Measurements from ENCODE around the gene CNOT4.
"Not testable (repeated sequence)": the region's sequence is repeated elsewhere in the genome, so short reads cannot be mapped to it uniquely, and the experiment has no call there.

CNOT4 gene

GRCh38 chr7:135355377-135356048, 154.4 kb downstream of the CNOT4 start:
- no peak for DNase-seq

GRCh38 chr7:135353832-135354231, 156.1 kb downstream of the CNOT4 start:
- DNase-seq, result no peak

- DNase-seq, result no peak
These were observed 157.6 kb downstream of the CNOT4 start for GRCh38 chr7:135352285-135352684.

- DNase-seq, result not testable (repeated sequence)
These were observed 158.8 kb downstream of the CNOT4 start for GRCh38 chr7:135351070-135351469.

GRCh38 chr7:135349746-135350145, 160.2 kb downstream of the CNOT4 start:
- no peak for DNase-seq

GRCh38 chr7:135348493-135348892, 161.4 kb downstream of the CNOT4 start:
- no peak for DNase-seq

GRCh38 chr7:135343361-135343760, 166.5 kb downstream of the CNOT4 start:
- DNase-seq, result no peak

GRCh38 chr7:135342887-135343286, 167.0 kb downstream of the CNOT4 start:
- no peak for DNase-seq

GRCh38 chr7:135341049-135341448, 168.9 kb downstream of the CNOT4 start:
- DNase-seq, result no peak

- DNase-seq, result no peak
These were observed 171.8 kb downstream of the CNOT4 start for GRCh38 chr7:135337977-135338550.

GRCh38 chr7:135337506-135337905, 172.4 kb downstream of the CNOT4 start:
- DNase-seq, result no peak

GRCh38 chr7:135335628-135336139, 174.2 kb downstream of the CNOT4 start:
- DNase-seq, result no peak

GRCh38 chr7:135334830-135335543, 174.9 kb downstream of the CNOT4 start:
- no peak for DNase-seq

GRCh38 chr7:135333946-135334345, 176.0 kb downstream of the CNOT4 start:
- no peak for DNase-seq

- no peak for DNase-seq
These were observed 176.7 kb downstream of the CNOT4 start for GRCh38 chr7:135333200-135333599.

GRCh38 chr7:135330088-135330487, 179.8 kb downstream of the CNOT4 start:
- DNase-seq, result no peak

- DNase-seq, result no peak
These were observed 181.4 kb downstream of the CNOT4 start for GRCh38 chr7:135328526-135328925.

- no peak for DNase-seq
These were observed 181.8 kb downstream of the CNOT4 start for GRCh38 chr7:135328053-135328452.

GRCh38 chr7:135327458-135327857, 182.4 kb downstream of the CNOT4 start:
- DNase-seq, result no peak

GRCh38 chr7:135326636-135327280, 183.1 kb downstream of the CNOT4 start:
- DNase-seq, result no peak

GRCh38 chr7:135322571-135323340, 187.1 kb downstream of the CNOT4 start:
- no peak for DNase-seq

- no peak for DNase-seq
These were observed 188.3 kb downstream of the CNOT4 start for GRCh38 chr7:135321556-135321955.

- DNase-seq, result not testable (repeated sequence)
These were observed 188.9 kb downstream of the CNOT4 start for GRCh38 chr7:135320953-135321352.
